Right lobe of liver (tissue), 6 donors: ENCODE results near the gene SEC14L1. TPM values are rescaled to one million over a fixed set of nuclear protein-coding genes. Genes with fewer than 3 reads are reported as not detected.

ENCODE experiments used
- ATAC-seq, 4 donors: fragments of 200-7000 bp; cut with Tn5 transposase; one replicate each; pipeline ENCODE4 v1.9.1; 2020; ENCODE audit warnings: mild to moderate bottlenecking in 4 of 4, moderate library complexity in 4 of 4
- DNase-seq, 3 donors: peaks; one replicate each; pipeline ENCODE4 v3.0.0-alpha.2; 2020
- H3K27ac ChIP-seq, 3 donors: fragments of 200-600 bp; one replicate each; pipeline ENCODE4 v1.8.0; 2022
- H3K27me3 ChIP-seq, 2 donors: fragments of 200-600 bp; one replicate each; pipeline ENCODE4 v1.8.0; 2022
- H3K36me3 ChIP-seq, 4 donors: fragments of 200-600 bp; sonication (generic) in 1 of 4; one replicate each; pipeline versions ENCODE4 v1.5.1 to v1.8.0; 2017 to 2022; ENCODE audit warnings: control low read depth in 1 of 4
- H3K4me1 ChIP-seq, 4 donors: fragments of 200-600 bp; sonication (generic) in 1 of 4; one replicate each; pipeline versions ENCODE4 v1.5.1 to v1.8.0; 2017 to 2022; ENCODE audit warnings: control low read depth in 1 of 4
- H3K4me3 ChIP-seq, 3 donors: fragments of 200-600 bp; one replicate each; pipeline ENCODE4 v1.8.0; 2022
- H3K9me3 ChIP-seq, 4 donors: fragments of 200-600 bp; sonication (generic) in 1 of 4; one replicate each; pipeline versions ENCODE4 v1.5.1 to v1.8.0; 2017 to 2022; ENCODE audit warnings: control low read depth in 1 of 4
- POLR2A ChIP-seq: fragments of 450-650 bp; IDR thresholded peaks from one replicate; pipeline ENCODE4 v1.6.1; 2017; ENCODE audit warnings: antibody characterized with exemption, mild to moderate bottlenecking
- WGBS: methylation state at CpG from one replicate; pipeline ENCODE4 v1.1.6; 2018; ENCODE audit warnings: low coverage, low lambda C conversion rate; ENCODE audit not compliant: insufficient coverage; ENCODE audit errors: missing lambda C conversion rate; 5-methylcytosine and 5-hydroxymethylcytosine counted together
- intact Hi-C, 2 donors: fragments of 100-400 bp; cut with DNase I; formaldehyde crosslinking; loops; one replicate each; pipeline versions ENCODE4 v1.11.2 to v1.14.1; 2022
- total RNA-seq, 6 experiments: library from RNA; depleted of rRNA in 2 of 6; stranded (reverse); fragments of >200 nt in 2 of 6; fragmentation: NEBNext Ultra II Directional in 3 of 6; extraction: Animal tissue kit (Norgen Biotek cat#: 25700) in 3 of 6; gene quantifications; one replicate each; pipeline versions ENCODE4 v1.1.0 to v1.2.4, GENCODE V29; 2016 to 2023
- TF ChIP-seq, protein P1 (sequence below), 4 donors: fragments of 200-600 bp in 3 of 4; fragments of 450-650 bp in 1 of 4; IDR thresholded peaks; one replicate each; pipeline versions ENCODE4 v1.5.1 to v1.8.0; 2016 to 2022; ENCODE audit warnings: antibody characterized with exemption in 4 of 4, mild to moderate bottlenecking in 2 of 4
- donor health status: DM: no; HTN: yes; CAD: no.
- donor health status: DM: no; HTN: no; CAD: no.
- donor health status: DM: no; HTN: no; CAD: no.
- donor health status: DM: no; HTN: yes; CAD: no.
- donor health status: DM: no; HTN: yes; CAD: no.

SEC14L1 gene
- total RNA-seq, 6 experiments from 2014 or later, result 21.5 to 44.4 (median 24.9) TPM

DNA sequence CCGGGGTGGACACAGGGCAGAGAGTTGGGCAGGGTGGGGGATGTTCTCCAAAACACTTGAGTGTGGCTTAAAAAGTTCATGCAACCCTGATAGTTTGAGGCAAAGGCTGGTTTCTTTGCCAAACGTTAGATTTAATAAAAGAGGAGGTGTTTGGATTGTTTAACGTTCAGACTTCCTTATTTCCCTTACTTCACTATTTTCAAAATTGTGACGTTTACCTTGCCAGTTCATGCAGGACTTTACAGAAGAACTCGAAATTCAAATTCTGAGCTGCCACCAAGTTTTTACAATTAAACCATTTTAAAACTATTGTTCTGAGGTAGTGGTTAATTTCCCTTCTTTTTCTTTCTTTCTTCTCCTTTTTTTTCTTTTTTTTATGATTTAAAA lies 5.5 kb downstream of the SEC14L1 start:
- Histone ChIP-seq H3K9me3 (no peaks in the 10 kb centered on the region), H3K36me3 (peaks cover 0 to 3% (median 0%) of the 10 kb centered on the region in 4 donors), H3K27me3 (no peaks in the 10 kb centered on the region), H3K4me1 (peaks cover 0 to 28% (median 2%) of the 10 kb centered on the region in 4 donors), H3K27ac (peak overlapping the region; percentile 57 to 79 (median 69)), H3K4me3 (peak overlapping the region in 2 of 3 donors; percentile 1 to 34)
- no peak for DNase-seq
- no peak for ATAC-seq
- TF ChIP-seq, protein P1, sequence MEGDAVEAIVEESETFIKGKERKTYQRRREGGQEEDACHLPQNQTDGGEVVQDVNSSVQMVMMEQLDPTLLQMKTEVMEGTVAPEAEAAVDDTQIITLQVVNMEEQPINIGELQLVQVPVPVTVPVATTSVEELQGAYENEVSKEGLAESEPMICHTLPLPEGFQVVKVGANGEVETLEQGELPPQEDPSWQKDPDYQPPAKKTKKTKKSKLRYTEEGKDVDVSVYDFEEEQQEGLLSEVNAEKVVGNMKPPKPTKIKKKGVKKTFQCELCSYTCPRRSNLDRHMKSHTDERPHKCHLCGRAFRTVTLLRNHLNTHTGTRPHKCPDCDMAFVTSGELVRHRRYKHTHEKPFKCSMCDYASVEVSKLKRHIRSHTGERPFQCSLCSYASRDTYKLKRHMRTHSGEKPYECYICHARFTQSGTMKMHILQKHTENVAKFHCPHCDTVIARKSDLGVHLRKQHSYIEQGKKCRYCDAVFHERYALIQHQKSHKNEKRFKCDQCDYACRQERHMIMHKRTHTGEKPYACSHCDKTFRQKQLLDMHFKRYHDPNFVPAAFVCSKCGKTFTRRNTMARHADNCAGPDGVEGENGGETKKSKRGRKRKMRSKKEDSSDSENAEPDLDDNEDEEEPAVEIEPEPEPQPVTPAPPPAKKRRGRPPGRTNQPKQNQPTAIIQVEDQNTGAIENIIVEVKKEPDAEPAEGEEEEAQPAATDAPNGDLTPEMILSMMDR (IDR thresholded peaks at IDR 0.05), result no peak
- TF ChIP-seq POLR2A, result no peak
- intact Hi-C loops, result no loop called here
- 8% methylated on average over 5 of the region's 5 CpGs for WGBS

DNA sequence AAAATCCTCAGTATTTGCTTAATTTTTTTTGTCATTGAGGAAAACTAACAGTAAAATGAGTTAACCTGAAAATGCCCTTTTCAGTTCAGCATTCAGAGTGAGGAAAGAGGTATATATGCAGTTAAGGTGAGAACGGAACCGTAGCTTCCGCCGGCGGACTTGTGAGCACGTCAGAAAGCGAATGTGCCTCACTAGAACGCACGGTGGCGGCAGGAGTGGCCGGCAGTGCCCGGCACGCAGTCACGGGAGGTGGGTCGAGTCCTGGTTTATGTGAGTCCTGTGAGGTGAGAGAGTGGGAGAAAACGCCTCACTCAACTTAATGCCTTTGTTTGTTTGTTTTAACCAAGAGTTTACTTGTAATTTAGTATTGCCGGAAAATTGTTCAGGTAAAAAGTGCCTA lies 6.1 kb downstream of the SEC14L1 start:
- intact Hi-C loops, result no loop called here
- peaks cover 0 to 28% (median 2%) of the 10 kb centered on the region in 4 donors for H3K4me1 ChIP-seq
- WGBS, result 31% methylated on average over 17 of the region's 17 CpGs

DNA sequence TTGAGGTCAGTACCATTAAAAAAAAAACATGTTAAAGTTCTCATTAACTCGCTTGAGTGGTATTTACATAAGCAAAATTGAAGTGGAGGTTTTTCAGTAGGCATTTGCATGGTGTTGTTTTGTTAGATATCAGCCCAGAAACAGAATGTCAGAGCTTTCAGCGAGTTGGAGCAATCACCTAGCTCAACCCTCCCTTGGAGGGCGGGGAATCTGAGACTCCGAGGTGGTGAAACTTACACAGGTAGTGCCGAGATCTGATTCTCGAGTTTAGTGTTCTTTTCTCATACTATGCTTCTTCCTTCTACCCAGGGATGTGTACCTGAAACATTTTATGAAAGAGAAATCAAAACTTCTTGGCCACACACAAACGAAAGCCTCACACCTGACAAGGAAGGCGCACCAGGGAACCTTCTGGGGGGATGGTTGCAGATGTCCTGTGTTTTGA lies 6.6 kb downstream of the SEC14L1 start:
- Histone ChIP-seq H3K27me3 (no peaks in the 10 kb centered on the region), H3K36me3 (peaks cover 0 to 3% (median 0%) of the 10 kb centered on the region in 4 donors), H3K9me3 (no peaks in the 10 kb centered on the region), H3K27ac (peak overlapping the region; percentile 57 to 79 (median 69)), H3K4me1 (peaks cover 0 to 28% (median 2%) of the 10 kb centered on the region in 4 donors), H3K4me3 (peak overlapping the region in 2 of 3 donors; percentile 19 to 34)
- DNase-seq (no peak), ATAC-seq (peak; percentile 29 to 60 (median 54))
- TF ChIP-seq, protein P1 (IDR thresholded peaks at IDR 0.05), result no peak
- no peak for TF ChIP-seq POLR2A
- intact Hi-C loops, result no loop called here
- 35% methylated on average over 8 of the region's 8 CpGs for WGBS

More for the DNA sequence above, 6.1 kb downstream of the SEC14L1 start:
- peak; percentile 74 to 80 (median 75) for DNase-seq
- Histone ChIP-seq H3K27me3 (no peaks in the 10 kb centered on the region), H3K36me3 (peaks cover 0 to 3% (median 0%) of the 10 kb centered on the region in 4 donors), H3K27ac (peak overlapping the region; percentile 57 to 79 (median 69)), H3K4me3 (peak overlapping the region; percentile 1 to 34 (median 19)), H3K9me3 (no peaks in the 10 kb centered on the region)
- ATAC-seq, result peak; percentile 66 to 81 (median 78)
- TF ChIP-seq POLR2A, result peak; percentile 55
- TF ChIP-seq, protein P1 (IDR thresholded peaks at IDR 0.05), result peak in 2 of 4 donors; percentile 24 to 33

DNA sequence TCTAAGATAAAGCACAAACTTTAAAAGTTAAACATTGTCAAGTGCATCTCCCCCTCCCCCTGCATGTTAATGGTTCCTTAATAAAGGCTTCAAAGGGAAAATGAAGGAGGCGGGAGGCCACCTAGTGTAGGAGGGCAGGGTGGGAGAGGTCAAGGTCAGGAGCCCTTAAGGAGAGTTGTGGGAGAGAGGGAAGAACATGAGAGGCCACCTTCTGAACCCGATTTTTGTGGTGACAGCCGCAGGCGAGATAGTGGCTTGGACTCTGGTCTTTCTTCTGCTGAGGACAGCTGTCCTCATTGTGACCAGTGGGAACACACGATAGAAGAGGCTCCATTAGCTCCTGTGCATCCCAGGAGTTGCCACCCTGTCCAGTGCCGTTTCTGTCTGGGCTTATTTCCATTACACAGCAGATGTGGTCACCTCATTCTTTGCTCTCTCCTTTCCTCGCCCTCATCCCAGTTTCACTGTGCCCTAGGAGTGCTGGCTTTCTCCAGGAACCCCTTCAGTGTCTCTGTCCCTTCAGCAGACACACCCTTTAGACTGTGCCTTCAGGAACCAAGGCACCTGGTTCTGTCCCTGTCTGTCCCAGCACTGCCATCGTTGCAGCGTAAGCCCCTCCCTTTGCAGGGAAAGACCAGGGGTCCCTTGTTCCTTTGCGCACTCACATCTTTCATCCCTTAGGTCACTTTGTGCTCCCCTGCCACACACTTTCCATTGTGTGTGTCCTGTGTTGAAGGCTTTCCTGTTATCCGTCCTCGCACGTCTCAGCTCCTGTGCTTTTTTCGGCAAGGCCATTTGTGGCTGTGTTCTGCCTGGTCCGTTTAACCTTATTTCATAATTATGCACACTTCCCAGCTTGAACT lies 7.5 kb downstream of the SEC14L1 start:
- H3K4me3 ChIP-seq, result no peak overlapping the region
- 45% methylated on average over 13 of the region's 15 CpGs for WGBS
- no peaks in the 10 kb centered on the region for H3K27me3 ChIP-seq
- intact Hi-C loops, result no loop called here
- no peak for TF ChIP-seq POLR2A
- TF ChIP-seq, protein P1 (IDR thresholded peaks at IDR 0.05), result no peak
- H3K36me3 ChIP-seq, result peaks cover 0 to under 1% (median 0%) of the 10 kb centered on the region in 4 donors
- H3K9me3 ChIP-seq, result no peaks in the 10 kb centered on the region
- peaks cover 0 to 31% (median 4%) of the 10 kb centered on the region in 4 donors for H3K4me1 ChIP-seq
- peak overlapping the region; percentile 44 to 79 (median 69) for H3K27ac ChIP-seq
- ATAC-seq (peak in 2 of 4 donors; percentile 8 to 31), DNase-seq (no peak)
